ENCODE data around the gene IWS1.

Gene IWS1

GRCh38 chr2:127570282-127571250, 44.3 kb upstream of the IWS1 start:
- DNase-seq (ENCODE audit: extremely low read depth, low read depth) = no peak
- TF ChIP-seq, protein P1, sequence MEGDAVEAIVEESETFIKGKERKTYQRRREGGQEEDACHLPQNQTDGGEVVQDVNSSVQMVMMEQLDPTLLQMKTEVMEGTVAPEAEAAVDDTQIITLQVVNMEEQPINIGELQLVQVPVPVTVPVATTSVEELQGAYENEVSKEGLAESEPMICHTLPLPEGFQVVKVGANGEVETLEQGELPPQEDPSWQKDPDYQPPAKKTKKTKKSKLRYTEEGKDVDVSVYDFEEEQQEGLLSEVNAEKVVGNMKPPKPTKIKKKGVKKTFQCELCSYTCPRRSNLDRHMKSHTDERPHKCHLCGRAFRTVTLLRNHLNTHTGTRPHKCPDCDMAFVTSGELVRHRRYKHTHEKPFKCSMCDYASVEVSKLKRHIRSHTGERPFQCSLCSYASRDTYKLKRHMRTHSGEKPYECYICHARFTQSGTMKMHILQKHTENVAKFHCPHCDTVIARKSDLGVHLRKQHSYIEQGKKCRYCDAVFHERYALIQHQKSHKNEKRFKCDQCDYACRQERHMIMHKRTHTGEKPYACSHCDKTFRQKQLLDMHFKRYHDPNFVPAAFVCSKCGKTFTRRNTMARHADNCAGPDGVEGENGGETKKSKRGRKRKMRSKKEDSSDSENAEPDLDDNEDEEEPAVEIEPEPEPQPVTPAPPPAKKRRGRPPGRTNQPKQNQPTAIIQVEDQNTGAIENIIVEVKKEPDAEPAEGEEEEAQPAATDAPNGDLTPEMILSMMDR (IDR thresholded peaks at IDR 0.05; ENCODE audit: low read depth, low read length) = no peak

- no peak for DNase-seq (ENCODE audit: extremely low read depth, low read depth)
- TF ChIP-seq, protein P1 (IDR thresholded peaks at IDR 0.05; ENCODE audit: low read depth, low read length) = no peak
These were observed 43.4 kb upstream of the IWS1 start for GRCh38 chr2:127569666-127570065.

DNA sequence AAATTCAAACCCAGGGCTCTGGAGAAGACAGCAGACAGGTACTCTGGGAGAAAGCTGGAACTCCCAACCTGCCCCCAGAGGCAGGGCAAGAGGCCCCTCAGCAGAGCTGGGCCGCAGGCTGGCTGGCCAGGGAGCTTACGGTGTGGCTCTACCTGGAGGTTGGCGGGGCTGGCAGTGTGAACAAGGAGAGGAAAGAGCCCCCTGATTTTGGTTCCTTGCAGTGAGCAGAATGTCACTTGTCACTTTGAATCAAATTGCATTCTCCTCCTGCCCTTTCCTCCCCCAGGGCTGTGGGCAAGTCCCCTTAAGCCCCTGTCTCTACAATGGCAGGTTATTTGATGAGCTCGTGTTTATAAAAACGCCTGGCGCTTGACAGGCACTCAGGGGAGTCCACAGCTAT, 41.8 kb upstream of the IWS1 start:
- DNase-seq (ENCODE audit: extremely low read depth, low read depth) = no peak
- TF ChIP-seq, protein P1 (IDR thresholded peaks at IDR 0.05; ENCODE audit: low read depth, low read length) = no peak

DNA sequence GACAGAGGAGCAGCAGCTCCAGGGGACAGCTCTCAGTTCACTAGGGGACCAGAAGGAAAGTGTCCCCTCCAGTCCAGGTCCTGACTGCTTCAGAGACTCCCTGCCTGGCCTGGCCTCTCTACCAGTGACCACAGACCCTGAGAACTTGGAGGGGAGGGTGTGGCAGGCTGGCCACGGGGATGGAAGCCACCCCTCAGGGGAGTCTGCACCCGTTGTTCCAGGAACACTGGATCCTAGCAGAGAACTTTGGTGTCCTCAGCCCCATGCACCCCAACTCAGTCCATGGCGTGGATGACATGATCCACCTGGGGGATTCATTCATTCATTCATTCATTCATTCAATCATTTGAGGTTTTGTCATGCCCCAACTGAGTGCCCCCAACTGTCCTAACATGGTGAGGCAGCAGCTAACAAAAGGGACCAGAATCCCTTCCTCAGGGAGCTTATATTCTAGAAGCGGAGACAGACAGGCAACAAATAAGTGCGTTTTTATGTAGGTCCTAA, 41.1 kb upstream of the IWS1 start:
- no peak for DNase-seq (ENCODE audit: extremely low read depth, low read depth)
- TF ChIP-seq, protein P1 (IDR thresholded peaks at IDR 0.05; ENCODE audit: low read depth, low read length) = no peak

- TF ChIP-seq, protein P1 (IDR thresholded peaks at IDR 0.05; ENCODE audit: low read depth, low read length) = no peak
- no peak for DNase-seq (ENCODE audit: extremely low read depth, low read depth)
These were observed 40.3 kb upstream of the IWS1 start for GRCh38 chr2:127566576-127566975.

DNA sequence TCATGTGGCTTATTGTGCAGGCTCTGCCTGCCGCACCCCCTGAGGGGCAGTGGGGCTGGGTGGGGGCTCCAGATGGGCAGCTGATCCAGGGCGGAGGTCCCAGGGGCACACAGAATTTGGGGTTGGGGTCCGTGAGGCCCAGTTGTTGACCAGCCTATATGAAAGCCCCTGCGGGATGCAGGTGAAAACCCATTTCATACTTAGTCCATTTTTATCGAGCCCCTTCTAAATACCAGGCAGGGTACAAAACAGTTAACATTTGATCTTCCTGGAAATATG, 39.8 kb upstream of the IWS1 start:
- TF ChIP-seq, protein P1 (IDR thresholded peaks at IDR 0.05; ENCODE audit: low read depth, low read length) = no peak
- DNase-seq (ENCODE audit: extremely low read depth, low read depth) = no peak

All from AG09319 (cell line).